Measurements from ENCODE around the gene EIF1AY. TPM values are rescaled to one million over a fixed set of nuclear protein-coding genes. Genes with fewer than 3 reads are reported as not detected.

EIF1AY gene
- total and polyA plus RNA-seq, 10 of the 15 experiments (the other 5 are each of a cell fraction or from before 2014, with no cell fraction given), result 0.21 TPM; not detected in 9

DNA sequence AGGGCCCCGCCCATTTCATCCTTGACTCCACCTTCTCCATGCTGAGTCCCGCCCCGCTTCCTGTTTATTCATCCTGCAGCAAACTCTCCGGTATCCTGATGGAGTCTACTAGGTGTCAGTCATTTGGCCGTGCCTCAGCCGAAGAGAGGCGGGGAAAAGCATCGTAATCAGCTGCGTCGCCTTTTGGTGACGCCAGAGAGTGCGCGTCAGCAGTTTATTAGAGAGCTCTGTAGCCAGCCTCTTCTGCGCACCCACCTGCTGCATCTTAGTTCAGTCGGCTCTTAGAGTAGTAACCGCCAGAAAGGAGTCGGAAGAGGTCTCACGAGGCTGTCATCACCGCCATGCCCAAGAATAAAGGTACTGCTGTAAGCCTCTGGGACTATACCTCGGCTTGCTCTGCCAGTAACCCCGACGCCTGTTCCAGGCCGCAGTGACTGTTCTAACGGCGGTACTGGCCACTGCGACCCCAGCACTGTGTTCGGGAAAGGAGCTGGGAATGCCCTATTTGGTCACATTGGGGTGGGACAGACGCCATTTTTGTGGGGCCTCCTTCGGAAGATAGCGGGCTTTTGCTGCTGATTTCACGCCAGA lies at the start of gene EIF1AY (continued):
- TF ChIP-seq SPI1 (IDR thresholded peaks at IDR 0.05; ENCODE audit: borderline replicate concordance, insufficient read depth, low read depth, low read length), result no peak
- no peak for TF ChIP-seq CHD4 (IDR thresholded peaks at IDR 0.05)
- no peak for TF ChIP-seq ZSCAN29 (IDR thresholded peaks at IDR 0.05)

DNA sequence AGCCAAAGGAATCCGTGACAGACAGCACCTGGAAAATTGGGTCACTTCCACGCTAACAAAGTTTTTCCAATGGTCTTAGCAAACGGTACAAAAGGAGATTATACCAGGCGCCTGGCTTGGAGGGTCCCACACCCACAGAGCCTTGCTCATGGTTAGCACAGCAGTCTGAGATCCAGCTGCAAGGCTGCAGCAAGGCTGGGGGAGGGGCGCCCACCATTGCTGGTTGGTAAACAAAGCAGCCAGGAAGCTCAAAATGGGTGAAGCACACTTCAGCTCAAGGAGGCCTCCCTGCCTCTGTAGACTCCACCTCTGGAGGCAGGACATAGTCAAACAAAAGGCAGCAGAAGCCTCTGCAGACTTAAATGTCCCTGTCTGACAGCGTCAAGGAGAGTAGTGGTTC lies 47.1 kb upstream of the EIF1AY start:
- Histone ChIP-seq H3K4me3 (no peak overlapping the region), H3K36me3 (ENCODE audit: control insufficient read depth in 2 of 2, insufficient read depth in 2 of 2, low read length in 1 of 2) (no peaks in the 10 kb centered on the region), H3K4me1 (ENCODE audit: control insufficient read depth, insufficient read depth, low read length) (no peaks in the 10 kb centered on the region), H3K9ac (ENCODE audit: control insufficient read depth, insufficient read depth, low read length) (no peak overlapping the region), H4K20me1 (ENCODE audit: control insufficient read depth, insufficient read depth) (no peaks in the 10 kb centered on the region), H3K27me3 (replicated peaks in 1 of 2; ENCODE audit: control insufficient read depth in 2 of 2, insufficient read depth in 2 of 2, low read length in 1 of 2) (no peaks in the 10 kb centered on the region), H3K27ac (ENCODE audit: control insufficient read depth, insufficient read depth) (no peak overlapping the region), H3K4me2 (ENCODE audit: control insufficient read depth, insufficient read depth) (no peak overlapping the region), H3K9me3 (replicated peaks; ENCODE audit: control insufficient read depth, insufficient read depth, low read length) (no peaks in the 10 kb centered on the region), H3K79me2 (ENCODE audit: control insufficient read depth, insufficient read depth, low read length) (no peaks in the 10 kb centered on the region), H2AFZ (ENCODE audit: control insufficient read depth, low read depth, low read length) (no peak overlapping the region)
- ChIA-PET CTCF (no interaction called here), SMC1A (ENCODE audit: uncharacterized antibody, unreplicated experiment) (no interaction called here), POLR2A (no interaction called here), RAD21 (ENCODE audit: unreplicated experiment) (no interaction called here)
- ATAC-seq (no peak), FAIRE-seq (no peak), DNase-seq (ENCODE audit: low read depth, low spot score) (no peak)
- BruUV-seq (replicated peaks), result no TSS peak
- WGBS (ENCODE audit: insufficient coverage, insufficient replicate concordance, low lambda C conversion rate, missing lambda C conversion rate), result no CpG with 5 or more reads among the region's 6 CpGs
- intact Hi-C loops (cut with micrococcal nuclease; ENCODE audit: unreplicated experiment) (no loop called here), in situ Hi-C loops (cut with MboI) (no loop called here)
- TF ChIP-seq CHD2 (IDR thresholded peaks at IDR 0.05; ENCODE audit: borderline replicate concordance, low read depth, low read length) (no peak), CHD1 (IDR thresholded peaks at IDR 0.05; ENCODE audit: low read depth, low read length) (no peak), USF2 (IDR thresholded peaks at IDR 0.05; ENCODE audit: borderline replicate concordance, low read depth, low read length) (no peak), BCL3 (IDR thresholded peaks at IDR 0.05; ENCODE audit: borderline replicate concordance, insufficient read depth, low read depth, low read length, poor library complexity, severe bottlenecking) (no peak), ZBTB33 (IDR thresholded peaks at IDR 0.05) (no peak), BMI1 (IDR thresholded peaks at IDR 0.05; ENCODE audit: borderline replicate concordance) (no peak), RELA (IDR thresholded peaks at IDR 0.05; ENCODE audit: borderline replicate concordance, partially characterized antibody) (no peak), CREM (IDR thresholded peaks at IDR 0.05; ENCODE audit: low read depth) (no peak), PML (IDR thresholded peaks at IDR 0.05; ENCODE audit: low read length) (no peak)
- TF ChIP-seq, protein P1, sequence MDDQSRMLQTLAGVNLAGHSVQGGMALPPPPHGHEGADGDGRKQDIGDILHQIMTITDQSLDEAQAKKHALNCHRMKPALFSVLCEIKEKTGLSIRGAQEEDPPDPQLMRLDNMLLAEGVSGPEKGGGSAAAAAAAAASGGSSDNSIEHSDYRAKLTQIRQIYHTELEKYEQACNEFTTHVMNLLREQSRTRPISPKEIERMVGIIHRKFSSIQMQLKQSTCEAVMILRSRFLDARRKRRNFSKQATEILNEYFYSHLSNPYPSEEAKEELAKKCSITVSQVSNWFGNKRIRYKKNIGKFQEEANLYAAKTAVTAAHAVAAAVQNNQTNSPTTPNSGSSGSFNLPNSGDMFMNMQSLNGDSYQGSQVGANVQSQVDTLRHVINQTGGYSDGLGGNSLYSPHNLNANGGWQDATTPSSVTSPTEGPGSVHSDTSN (IDR thresholded peaks at IDR 0.05; ENCODE audit: insufficient replicate concordance, low read depth, low read length), result no peak
- TF ChIP-seq, protein P2, sequence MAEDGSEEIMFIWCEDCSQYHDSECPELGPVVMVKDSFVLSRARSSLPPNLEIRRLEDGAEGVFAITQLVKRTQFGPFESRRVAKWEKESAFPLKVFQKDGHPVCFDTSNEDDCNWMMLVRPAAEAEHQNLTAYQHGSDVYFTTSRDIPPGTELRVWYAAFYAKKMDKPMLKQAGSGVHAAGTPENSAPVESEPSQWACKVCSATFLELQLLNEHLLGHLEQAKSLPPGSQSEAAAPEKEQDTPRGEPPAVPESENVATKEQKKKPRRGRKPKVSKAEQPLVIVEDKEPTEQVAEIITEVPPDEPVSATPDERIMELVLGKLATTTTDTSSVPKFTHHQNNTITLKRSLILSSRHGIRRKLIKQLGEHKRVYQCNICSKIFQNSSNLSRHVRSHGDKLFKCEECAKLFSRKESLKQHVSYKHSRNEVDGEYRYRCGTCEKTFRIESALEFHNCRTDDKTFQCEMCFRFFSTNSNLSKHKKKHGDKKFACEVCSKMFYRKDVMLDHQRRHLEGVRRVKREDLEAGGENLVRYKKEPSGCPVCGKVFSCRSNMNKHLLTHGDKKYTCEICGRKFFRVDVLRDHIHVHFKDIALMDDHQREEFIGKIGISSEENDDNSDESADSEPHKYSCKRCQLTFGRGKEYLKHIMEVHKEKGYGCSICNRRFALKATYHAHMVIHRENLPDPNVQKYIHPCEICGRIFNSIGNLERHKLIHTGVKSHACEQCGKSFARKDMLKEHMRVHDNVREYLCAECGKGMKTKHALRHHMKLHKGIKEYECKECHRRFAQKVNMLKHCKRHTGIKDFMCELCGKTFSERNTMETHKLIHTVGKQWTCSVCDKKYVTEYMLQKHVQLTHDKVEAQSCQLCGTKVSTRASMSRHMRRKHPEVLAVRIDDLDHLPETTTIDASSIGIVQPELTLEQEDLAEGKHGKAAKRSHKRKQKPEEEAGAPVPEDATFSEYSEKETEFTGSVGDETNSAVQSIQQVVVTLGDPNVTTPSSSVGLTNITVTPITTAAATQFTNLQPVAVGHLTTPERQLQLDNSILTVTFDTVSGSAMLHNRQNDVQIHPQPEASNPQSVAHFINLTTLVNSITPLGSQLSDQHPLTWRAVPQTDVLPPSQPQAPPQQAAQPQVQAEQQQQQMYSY (CRISPR knock-in tag; IDR thresholded peaks at IDR 0.05), result no peak

Data from GM12878 (cell line).